GM12878 (cell line): ENCODE results near the gene TRMT1.

Source experiments
- BCLAF1 ChIP-seq: fragments of 450-650 bp; IDR thresholded peaks from 2 replicates; pipeline ENCODE4 v1.6.1; 2017; ENCODE audit warnings: antibody characterized with exemption, mild to moderate bottlenecking, moderate library complexity
- CTCF ChIP-seq, 3 experiments: IDR thresholded peaks in 2 of 3; conservative IDR thresholded peaks in 1 of 3; 2 replicates each; pipeline ENCODE4 v1.5.1; 2011; ENCODE audit warnings: low read depth in 3 of 3, low read length in 3 of 3, mild to moderate bottlenecking in 3 of 3, control low read depth in 2 of 3, moderate library complexity in 2 of 3, inconsistent platforms in 1 of 3, mixed read lengths in 1 of 3; ENCODE audit not compliant: control insufficient read depth in 2 of 3, insufficient read depth in 1 of 3; ENCODE audit errors: extremely low read depth in 1 of 3
- FOXK2 ChIP-seq: fragments of 450-650 bp; IDR thresholded peaks from 2 replicates; pipeline ENCODE4 v1.6.1; 2017; ENCODE audit warnings: mild to moderate bottlenecking, moderate library complexity
- HDAC2 ChIP-seq: fragments of 200-600 bp; sonication (generic); IDR thresholded peaks from 2 replicates; pipeline ENCODE4 v1.6.1; 2017
- NFIC ChIP-seq: IDR thresholded peaks from 2 replicates; pipeline ENCODE4 v1.6.1; 2012; ENCODE audit warnings: low read depth, mild to moderate bottlenecking, inconsistent platforms, low read length, moderate library complexity
- PML ChIP-seq: IDR thresholded peaks from 2 replicates; pipeline ENCODE4 v1.6.1; 2012; ENCODE audit warnings: low read length, inconsistent platforms
- POLR2A ChIP-seq: IDR thresholded peaks from 2 replicates; pipeline ENCODE4 v1.6.1; 2011; ENCODE audit warnings: low read depth, mild to moderate bottlenecking, low read length
- POU2F2 ChIP-seq: IDR thresholded peaks from 3 replicates; pipeline ENCODE4 v1.6.1; 2011; ENCODE audit warnings: low read depth, mild to moderate bottlenecking, low read length, borderline replicate concordance
- SRF ChIP-seq, 2 experiments: IDR thresholded peaks; 2 replicates each; pipeline ENCODE4 v1.6.1; 2011; ENCODE audit warnings: low read depth in 2 of 2, low read length in 2 of 2, mild to moderate bottlenecking in 1 of 2, moderate library complexity in 1 of 2
- TBL1XR1 ChIP-seq: IDR thresholded peaks from 2 replicates; pipeline ENCODE4 v1.6.1; 2012; ENCODE audit warnings: low read depth, low read length, improper control_type of control experiment

GRCh38 chr19:13092606-13093235 lies 23.8 kb downstream of the TRMT1 start:
- TF ChIP-seq SRF (IDR thresholded peaks at IDR 0.05; ENCODE audit: low read depth in 2 of 2, low read length in 2 of 2) (no peak), TBL1XR1 (no peak), CTCF (IDR thresholded peaks at IDR 0.05 in 2 of 3, conservative IDR thresholded peaks at IDR 0.05 in 1 of 3; ENCODE audit: control insufficient read depth in 2 of 3, extremely low read depth in 1 of 3, insufficient read depth in 1 of 3, low read depth in 3 of 3, low read length in 3 of 3) (no peak), POU2F2 (no peak), POLR2A (no peak), HDAC2 (no peak), NFIC (no peak), FOXK2 (no peak), BCLAF1 (no peak), PML (no peak)
